Epithelial cell of prostate (primary cell): ENCODE measurements around the gene KAT2A.

Experiments
- DNase-seq: peaks from one replicate; pipeline ENCODE4 v3.0.0-alpha.2; 2011; ENCODE audit warnings: low read depth, low spot score
- H3K27ac ChIP-seq: fragments of 450-650 bp; 2 replicates; pipeline ENCODE4 v1.5.1; 2017; ENCODE audit warnings: mild to moderate bottlenecking

The KAT2A gene

DNA sequence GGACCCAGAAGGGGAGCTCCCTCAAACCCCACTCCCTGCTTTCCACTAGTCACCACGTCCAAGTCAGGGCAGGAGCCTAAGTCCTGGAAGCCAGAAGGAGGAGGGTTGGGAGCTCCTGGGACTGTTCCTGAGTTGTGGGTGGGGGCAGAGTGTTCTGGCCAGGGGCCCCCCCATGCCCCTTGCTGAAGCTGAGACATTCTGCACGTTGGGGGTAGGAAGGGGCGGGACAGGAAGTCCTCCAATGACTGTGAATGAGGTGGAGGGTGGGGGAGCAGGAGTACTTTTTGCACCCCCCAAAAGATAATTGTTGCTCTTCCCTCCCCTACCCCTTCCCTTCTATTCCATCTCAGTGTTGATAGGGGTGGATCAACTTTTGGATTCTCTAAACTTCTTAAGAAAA is 49.4 kb downstream of the KAT2A start:
- DNase-seq, result no peak
- H3K27ac ChIP-seq, result no peak overlapping the region

DNA sequence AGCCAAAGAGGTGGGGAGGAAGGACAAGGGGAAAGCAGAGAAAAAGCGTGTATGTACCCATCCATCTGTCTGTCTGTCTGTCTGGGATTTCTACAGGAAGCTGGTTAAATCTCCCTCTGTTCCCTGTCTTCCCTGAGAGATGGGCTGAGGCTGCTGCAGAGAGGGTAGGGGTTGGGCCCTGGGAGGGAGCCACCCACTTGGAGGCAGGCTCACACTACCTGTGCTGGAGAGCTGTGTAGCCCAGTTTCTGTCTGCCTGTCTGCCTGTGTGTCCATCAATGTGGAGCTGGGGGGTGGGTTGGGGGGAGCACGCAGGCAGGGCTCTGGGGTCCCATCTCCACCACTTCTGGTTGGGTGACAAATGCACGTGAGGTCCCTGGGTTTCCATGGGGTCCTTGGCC is 52.2 kb downstream of the KAT2A start:
- DNase-seq, result no peak
- no peak overlapping the region for H3K27ac ChIP-seq

DNA sequence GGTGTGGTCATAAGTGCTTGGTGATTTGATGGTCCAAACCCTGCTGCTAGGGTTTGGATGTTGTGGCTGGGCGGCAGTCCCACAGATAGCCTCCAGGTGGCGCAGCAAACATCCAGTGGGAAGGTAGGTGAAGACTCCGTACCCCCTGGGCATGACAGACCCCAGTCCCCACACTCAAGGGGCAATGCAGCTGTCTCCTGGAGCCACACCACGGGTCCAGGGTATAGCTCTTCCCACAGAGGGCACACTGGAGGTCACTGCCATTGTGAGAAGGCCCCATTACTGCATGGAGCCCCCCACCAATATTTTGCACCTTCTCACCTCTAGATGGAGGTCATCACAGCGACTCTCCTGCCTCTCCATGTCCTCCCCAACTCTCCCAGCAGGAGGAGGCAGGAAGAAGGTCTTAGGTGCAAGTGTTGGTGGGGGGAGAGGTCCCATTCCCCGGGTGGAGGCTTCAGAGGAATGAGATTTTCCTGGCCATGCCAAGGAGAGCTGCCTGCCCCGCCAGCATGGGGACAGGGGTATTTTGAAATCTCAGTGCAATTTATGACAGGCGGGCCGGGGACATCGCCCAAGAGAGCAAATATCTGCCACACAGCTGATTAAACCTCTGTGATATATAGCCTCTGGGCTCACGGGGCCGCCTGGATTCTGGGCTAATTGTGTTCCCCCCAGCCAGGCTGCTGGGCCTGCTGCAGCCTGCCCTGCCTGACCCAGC is 53.6 kb downstream of the KAT2A start:
- DNase-seq, result no peak
- H3K27ac ChIP-seq, result no peak overlapping the region

GRCh38 chr17:42065201-42065600 is 56.0 kb downstream of the KAT2A start:
- DNase-seq, result no peak
- no peak overlapping the region for H3K27ac ChIP-seq
